Upper lobe of left lung (tissue), 4 donors: ENCODE results near the gene ASB1.

Experiments used
- CTCF ChIP-seq, 6 experiments: fragments of 450-650 bp in 4 of 6; fragments of 200-600 bp in 2 of 6; sonication (generic) in 2 of 6; IDR thresholded peaks; one replicate each; pipeline ENCODE4 v1.5.1; 2016 to 2019; ENCODE audit warnings: antibody characterized with exemption in 6 of 6
- EP300 ChIP-seq, 4 donors: sonication (generic); formaldehyde crosslinking; IDR thresholded peaks; one replicate each; pipeline ENCODE4 v1.5.1; 2017; ENCODE audit warnings: antibody characterized with exemption in 4 of 4, control low read depth in 2 of 4
- POLR2A ChIP-seq, 4 donors: fragments of 450-650 bp; IDR thresholded peaks; one replicate each; pipeline ENCODE4 v1.5.1; 2016 to 2017; ENCODE audit warnings: antibody characterized with exemption in 4 of 4, mild to moderate bottlenecking in 2 of 4
- POLR2AphosphoS5 ChIP-seq, 2 donors: sonication (generic); formaldehyde crosslinking; IDR thresholded peaks; one replicate each; pipeline ENCODE4 v1.5.1; 2017; ENCODE audit warnings: antibody characterized with exemption in 2 of 2

DNA sequence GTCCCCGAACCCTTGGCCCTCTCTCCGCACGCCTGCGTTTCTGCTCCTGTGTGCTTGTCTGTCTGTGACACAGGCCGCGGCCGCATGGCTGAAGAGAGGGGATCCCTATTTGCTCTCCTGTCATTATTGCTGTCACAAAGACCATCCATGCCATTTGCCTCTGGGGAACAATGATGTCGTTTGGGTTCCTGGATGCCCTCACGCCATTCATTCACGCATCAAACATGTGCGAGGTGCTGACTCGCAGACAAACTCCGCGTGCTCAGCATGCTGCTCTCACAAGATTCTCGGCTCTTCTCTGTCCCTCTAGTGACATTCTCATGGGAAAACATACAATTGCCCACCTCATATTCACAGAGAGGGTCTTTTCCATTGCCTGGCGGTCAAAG is 67.8 kb downstream of the ASB1 start:
- TF ChIP-seq CTCF (IDR thresholded peaks at IDR 0.05), result no peak
- TF ChIP-seq POLR2A (IDR thresholded peaks at IDR 0.05), result no peak
- TF ChIP-seq POLR2AphosphoS5 (IDR thresholded peaks at IDR 0.05), result no peak
- TF ChIP-seq EP300 (IDR thresholded peaks at IDR 0.05), result no peak
